Vagina (tissue), 2 donors: Measurements from ENCODE around the gene C10orf90.

Experiments
- POLR2A ChIP-seq, 2 donors: fragments of 450-650 bp; IDR thresholded peaks; one replicate each; pipeline ENCODE4 v1.6.1; 2017; ENCODE audit warnings: antibody characterized with exemption in 2 of 2, mild to moderate bottlenecking in 2 of 2, moderate library complexity in 2 of 2
- POLR2AphosphoS5 ChIP-seq, 2 donors: sonication (generic); formaldehyde crosslinking; IDR thresholded peaks; one replicate each; pipeline ENCODE4 v1.9.0; 2017; ENCODE audit warnings: antibody characterized with exemption in 2 of 2, mild to moderate bottlenecking in 2 of 2, low read depth in 1 of 2; ENCODE audit not compliant: insufficient read depth in 1 of 2

GRCh38 chr10:126431816-126432215 is 238.7 kb downstream of the C10orf90 start:
- TF ChIP-seq POLR2A (IDR thresholded peaks at IDR 0.05) (no peak), POLR2AphosphoS5 (IDR thresholded peaks at IDR 0.05; ENCODE audit: insufficient read depth in 1 of 2, low read depth in 1 of 2) (no peak)
